Osteoblast (primary cell): ENCODE results near the gene UQCRC2. TPM values are rescaled to one million over a fixed set of nuclear protein-coding genes. Genes with fewer than 3 reads are reported as not detected.
A peak's percentile ranks its signal among the peaks of the same experiment; 100 is the strongest.

ENCODE experiments used
- DNase-seq: peaks from one replicate; pipeline ENCODE4 v3.0.0; 2011; ENCODE audit warnings: low spot score, mixed read lengths; ENCODE audit not compliant: insufficient read length; ENCODE audit errors: missing footprints
- H2AFZ ChIP-seq: 2 replicates; pipeline ENCODE4 v1.6.0; 2011; ENCODE audit warnings: mild to moderate bottlenecking, low read length
- H3K27ac ChIP-seq: 2 replicates; pipeline ENCODE4 v1.5.1; 2011; ENCODE audit warnings: mild to moderate bottlenecking, low read depth, low read length, moderate library complexity
- H3K27me3 ChIP-seq: 2 replicates; pipeline ENCODE4 v1.6.0; 2012; ENCODE audit warnings: mild to moderate bottlenecking, control low read depth, inconsistent platforms, low read length, moderate library complexity; ENCODE audit not compliant: insufficient read depth
- H3K36me3 ChIP-seq: 2 replicates; pipeline ENCODE4 v1.5.1; 2011; ENCODE audit warnings: mild to moderate bottlenecking, low read length, control low read depth, moderate library complexity; ENCODE audit not compliant: insufficient read depth
- H3K4me1 ChIP-seq: 2 replicates; pipeline ENCODE4 v1.5.1; 2011; ENCODE audit warnings: mild to moderate bottlenecking, low read length, control low read depth, moderate library complexity; ENCODE audit not compliant: insufficient read depth
- H3K4me2 ChIP-seq: 2 replicates; pipeline ENCODE4 v1.6.0; 2011; ENCODE audit warnings: mild to moderate bottlenecking, low read length; ENCODE audit not compliant: insufficient read depth
- H3K4me3 ChIP-seq: fragments of 200-600 bp; sonication (generic); 3 replicates; pipeline ENCODE4 v1.5.1; 2012; ENCODE audit warnings: mild to moderate bottlenecking, low read length, inconsistent platforms; ENCODE audit not compliant: insufficient read depth
- H3K79me2 ChIP-seq: 2 replicates; pipeline ENCODE4 v1.6.0; 2012; ENCODE audit warnings: mild to moderate bottlenecking, low read length, control low read depth, inconsistent platforms; ENCODE audit not compliant: insufficient read depth
- H3K9me3 ChIP-seq: 2 replicates; pipeline ENCODE4 v1.5.1; 2011; ENCODE audit warnings: low read depth, low read length, control low read depth
- H4K20me1 ChIP-seq: 2 replicates; pipeline ENCODE4 v1.6.0; 2012; ENCODE audit warnings: mild to moderate bottlenecking, low read length, control low read depth; ENCODE audit not compliant: insufficient read depth
- total RNA-seq: library from RNA; depleted of rRNA; stranded (reverse); fragments of >200 nt; gene quantifications from 2 replicates; pipeline ENCODE4 v1.2.3, GENCODE V29; 2012
- TF ChIP-seq, protein P1 (sequence below): IDR thresholded peaks from 2 replicates; pipeline ENCODE4 v1.5.1; 2011; ENCODE audit warnings: mild to moderate bottlenecking, low read depth, low read length, moderate library complexity; ENCODE audit errors: extremely low read depth

Gene UQCRC2
- total RNA-seq, 1 donor, result 157 TPM

DNA sequence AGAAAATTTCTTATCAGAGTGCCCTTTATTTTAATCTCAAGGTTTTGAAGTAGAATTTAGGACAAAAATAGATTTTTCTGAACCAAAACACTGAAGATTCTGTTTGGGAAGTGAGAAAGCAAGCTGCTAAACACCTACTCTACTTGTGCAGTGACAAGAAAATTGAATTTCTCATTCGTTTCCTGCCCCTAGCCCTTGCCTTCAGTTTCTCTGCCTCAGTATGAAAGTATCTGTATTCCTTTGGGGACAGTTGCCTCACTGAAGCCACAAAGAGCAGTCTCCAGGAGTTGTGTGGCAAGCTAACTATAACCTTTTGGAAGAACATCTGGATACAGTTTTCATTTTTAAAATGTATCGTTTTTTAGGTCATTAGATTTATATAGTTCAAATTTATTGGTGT is 74.5 kb downstream of the UQCRC2 start:
- TF ChIP-seq, protein P1, sequence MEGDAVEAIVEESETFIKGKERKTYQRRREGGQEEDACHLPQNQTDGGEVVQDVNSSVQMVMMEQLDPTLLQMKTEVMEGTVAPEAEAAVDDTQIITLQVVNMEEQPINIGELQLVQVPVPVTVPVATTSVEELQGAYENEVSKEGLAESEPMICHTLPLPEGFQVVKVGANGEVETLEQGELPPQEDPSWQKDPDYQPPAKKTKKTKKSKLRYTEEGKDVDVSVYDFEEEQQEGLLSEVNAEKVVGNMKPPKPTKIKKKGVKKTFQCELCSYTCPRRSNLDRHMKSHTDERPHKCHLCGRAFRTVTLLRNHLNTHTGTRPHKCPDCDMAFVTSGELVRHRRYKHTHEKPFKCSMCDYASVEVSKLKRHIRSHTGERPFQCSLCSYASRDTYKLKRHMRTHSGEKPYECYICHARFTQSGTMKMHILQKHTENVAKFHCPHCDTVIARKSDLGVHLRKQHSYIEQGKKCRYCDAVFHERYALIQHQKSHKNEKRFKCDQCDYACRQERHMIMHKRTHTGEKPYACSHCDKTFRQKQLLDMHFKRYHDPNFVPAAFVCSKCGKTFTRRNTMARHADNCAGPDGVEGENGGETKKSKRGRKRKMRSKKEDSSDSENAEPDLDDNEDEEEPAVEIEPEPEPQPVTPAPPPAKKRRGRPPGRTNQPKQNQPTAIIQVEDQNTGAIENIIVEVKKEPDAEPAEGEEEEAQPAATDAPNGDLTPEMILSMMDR, result no peak
- no peak overlapping the region for H3K27ac ChIP-seq
- H3K4me3 ChIP-seq, result no peak overlapping the region
- H4K20me1 ChIP-seq, result peaks cover 10% of the 10 kb centered on the region
- peaks cover 17% of the 10 kb centered on the region for H3K4me1 ChIP-seq
- peaks cover 54% of the 10 kb centered on the region for H3K79me2 ChIP-seq
- H3K4me2 ChIP-seq, result peak overlapping the region; percentile 55
- DNase-seq, result no peak
- H3K9me3 ChIP-seq, result no peaks in the 10 kb centered on the region
- no peak overlapping the region for H2AFZ ChIP-seq
- H3K27me3 ChIP-seq, result no peaks in the 10 kb centered on the region
- H3K36me3 ChIP-seq, result no peaks in the 10 kb centered on the region

DNA sequence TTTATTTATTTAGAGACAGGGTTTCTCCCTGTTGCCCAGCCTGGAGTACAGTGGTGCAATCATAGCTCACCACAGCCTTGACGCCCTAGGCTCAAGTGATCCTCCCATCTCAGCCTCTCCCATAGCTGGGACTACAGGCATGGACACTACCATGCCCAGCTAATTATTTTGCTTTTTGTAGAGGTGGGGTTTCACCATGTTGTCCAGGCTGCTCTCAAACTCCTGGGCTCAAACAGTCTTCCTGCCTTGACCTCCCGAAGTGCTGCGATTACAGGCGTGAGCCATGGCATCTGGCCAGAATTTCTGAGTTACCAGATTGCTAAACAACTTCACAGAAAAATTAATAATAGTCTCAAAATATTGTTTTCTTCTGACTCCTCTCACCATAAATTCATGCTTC is 76.5 kb downstream of the UQCRC2 start:
- Histone ChIP-seq H2AFZ (no peak overlapping the region), H3K4me2 (no peak overlapping the region), H3K27ac (no peak overlapping the region), H3K36me3 (no peaks in the 10 kb centered on the region), H4K20me1 (peaks cover 7% of the 10 kb centered on the region), H3K4me1 (peaks cover 17% of the 10 kb centered on the region), H3K79me2 (peaks cover 47% of the 10 kb centered on the region), H3K9me3 (no peaks in the 10 kb centered on the region), H3K4me3 (no peak overlapping the region), H3K27me3 (no peaks in the 10 kb centered on the region)
- no peak for DNase-seq
- TF ChIP-seq, protein P1, result no peak

DNA sequence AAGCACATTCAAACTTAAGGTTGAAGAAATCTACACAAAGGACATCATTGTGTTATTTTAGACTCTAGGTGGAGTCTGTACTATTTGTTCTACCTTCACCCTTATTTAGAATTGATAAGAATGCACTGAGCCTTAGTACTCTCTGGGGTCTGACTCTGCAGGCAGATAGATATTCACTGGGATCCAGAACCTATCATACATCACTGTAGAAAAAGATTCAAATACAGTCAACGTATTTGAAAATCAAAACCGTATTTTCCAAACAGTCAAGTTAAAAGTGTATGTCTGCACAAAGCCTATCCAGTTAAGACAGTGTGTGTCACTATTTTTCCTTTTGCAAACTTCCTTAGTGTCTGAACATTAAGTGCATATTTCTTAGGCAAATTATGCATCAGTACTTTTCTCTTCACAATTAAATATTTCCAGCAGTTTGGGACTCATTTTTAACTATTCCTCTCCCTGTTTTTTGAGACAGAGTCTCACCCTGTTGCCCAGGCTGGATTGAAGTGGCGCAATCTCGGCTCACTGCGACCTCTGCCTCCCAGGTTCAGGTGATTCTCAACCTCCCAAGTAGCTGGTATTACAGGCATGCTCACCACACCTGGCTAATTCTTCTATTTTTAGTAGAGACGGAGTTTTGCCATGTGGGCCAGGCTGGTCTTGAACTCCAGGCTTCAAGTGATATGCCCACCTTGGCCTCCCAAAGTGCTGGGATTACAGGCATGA is 77.1 kb downstream of the UQCRC2 start:
- H3K9me3 ChIP-seq, result no peaks in the 10 kb centered on the region
- H3K36me3 ChIP-seq, result no peaks in the 10 kb centered on the region
- H3K4me2 ChIP-seq, result no peak overlapping the region
- H4K20me1 ChIP-seq, result peaks cover 7% of the 10 kb centered on the region
- no peak overlapping the region for H3K4me3 ChIP-seq
- no peak for DNase-seq
- H3K4me1 ChIP-seq, result peaks cover 17% of the 10 kb centered on the region
- H2AFZ ChIP-seq, result no peak overlapping the region
- peaks cover 48% of the 10 kb centered on the region for H3K79me2 ChIP-seq
- no peaks in the 10 kb centered on the region for H3K27me3 ChIP-seq
- no peak overlapping the region for H3K27ac ChIP-seq
- TF ChIP-seq, protein P1, result no peak

DNA sequence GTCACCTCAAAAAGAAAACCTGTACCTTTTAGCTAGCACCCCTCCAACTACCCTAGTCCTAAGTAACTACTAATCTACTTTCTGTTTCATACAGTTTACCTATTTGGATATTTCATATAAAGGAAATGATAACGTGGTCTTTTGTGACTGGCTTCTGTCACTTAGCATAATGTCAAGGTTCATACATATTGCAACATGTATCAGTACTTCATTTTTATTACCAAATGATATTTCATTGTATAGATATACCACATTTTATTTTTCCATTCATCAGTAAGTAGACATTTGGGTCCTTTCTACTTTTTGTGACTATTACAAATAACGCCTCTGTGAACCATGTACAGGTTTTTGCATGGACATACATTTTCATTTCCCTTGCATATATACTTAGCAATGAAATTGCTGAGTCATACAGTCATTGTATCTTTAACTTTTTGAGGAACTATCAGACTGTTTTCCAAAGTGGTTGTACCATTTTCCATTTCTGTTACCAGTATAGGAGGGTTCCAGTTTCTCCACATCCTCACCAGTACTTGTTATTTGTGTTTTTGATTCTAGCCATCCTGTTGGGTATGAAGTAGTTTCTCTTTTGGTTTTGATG is 78.4 kb downstream of the UQCRC2 start:
- peaks cover 12% of the 10 kb centered on the region for H3K4me1 ChIP-seq
- H3K27me3 ChIP-seq, result no peaks in the 10 kb centered on the region
- H3K9me3 ChIP-seq, result no peaks in the 10 kb centered on the region
- TF ChIP-seq, protein P1, result no peak
- no peak overlapping the region for H3K4me3 ChIP-seq
- H3K36me3 ChIP-seq, result no peaks in the 10 kb centered on the region
- H4K20me1 ChIP-seq, result peaks cover 7% of the 10 kb centered on the region
- no peak for DNase-seq
- no peak overlapping the region for H3K4me2 ChIP-seq
- H2AFZ ChIP-seq, result no peak overlapping the region
- H3K27ac ChIP-seq, result no peak overlapping the region
- peaks cover 53% of the 10 kb centered on the region for H3K79me2 ChIP-seq

Other genes starting within 250 kb of the UQCRC2 start
- 42.7 and 77.5 TPM in 2 replicates for gene NPIPB4, start 95.6 kb upstream of the UQCRC2 start, total RNA-seq
- not detected in 2 replicates for gene PDZD9, start 47.8 kb downstream of the UQCRC2 start, total RNA-seq
- 15.2 and 15.9 TPM in 2 replicates for gene MOSMO, start 54.8 kb downstream of the UQCRC2 start, total RNA-seq
- under 0.01 and 0.36 TPM in 2 replicates for gene VWA3A, start 139.2 kb downstream of the UQCRC2 start, total RNA-seq
- not detected in 2 replicates for gene SDR42E2, start 209.1 kb downstream of the UQCRC2 start, total RNA-seq